GM23338 (cell line): ENCODE results near the gene AP1M2. TPM values are rescaled to one million over a fixed set of nuclear protein-coding genes. Genes with fewer than 3 reads are reported as not detected.

ENCODE experiments used
- ATAC-seq: fragments of 200-7000 bp; cut with Tn5 transposase; 3 replicates; pipeline ENCODE4 v1.9.1; 2020
- DNase-seq: peaks from one replicate; pipeline ENCODE4 v3.0.0-alpha.2; 2015; ENCODE audit warnings: low spot score
- H2AFZ ChIP-seq: fragments of 200-600 bp; sonication (generic); 2 replicates; pipeline ENCODE4 v1.8.0; 2016; ENCODE audit warnings: antibody characterized with exemption, mild to moderate bottlenecking, moderate library complexity
- H3F3A ChIP-seq: fragments of 200-600 bp; sonication (generic); replicated peaks from 2 replicates; pipeline ENCODE4 v1.8.0; 2017; ENCODE audit warnings: antibody characterized with exemption, mixed run types, low read depth
- H3K27ac ChIP-seq: fragments of 200-600 bp; sonication (generic); 2 replicates; pipeline ENCODE4 v1.6.1; 2016; ENCODE audit warnings: low read depth
- H3K27me3 ChIP-seq: fragments of 200-600 bp; sonication (generic); 2 replicates; pipeline ENCODE4 v1.8.0; 2016; ENCODE audit warnings: mild to moderate bottlenecking, mixed run types, moderate library complexity; ENCODE audit not compliant: insufficient read depth
- H3K36me3 ChIP-seq: fragments of 200-600 bp; sonication (generic); 2 replicates; pipeline ENCODE4 v1.8.0; 2016; ENCODE audit warnings: mild to moderate bottlenecking; ENCODE audit not compliant: insufficient read depth
- H3K4me1 ChIP-seq: fragments of 200-600 bp; sonication (generic); 2 replicates; pipeline ENCODE4 v1.8.0; 2016; ENCODE audit warnings: mild to moderate bottlenecking, moderate library complexity; ENCODE audit not compliant: insufficient read depth
- H3K4me2 ChIP-seq: fragments of 200-600 bp; sonication (generic); 2 replicates; pipeline ENCODE4 v1.7.1; 2017; ENCODE audit warnings: mixed run types
- H3K4me3 ChIP-seq: fragments of 200-600 bp; sonication (generic); 2 replicates; pipeline ENCODE4 v1.6.1; 2016; ENCODE audit warnings: mixed run types
- H3K79me2 ChIP-seq: fragments of 200-600 bp; sonication (generic); replicated peaks from 2 replicates; pipeline ENCODE4 v1.8.0; 2017; ENCODE audit warnings: mild to moderate bottlenecking; ENCODE audit not compliant: insufficient read depth
- H3K9me2 ChIP-seq: fragments of 200-600 bp; sonication (generic); 2 replicates; pipeline ENCODE4 v1.8.0; 2017; ENCODE audit not compliant: insufficient read depth
- H4K20me1 ChIP-seq: fragments of 200-600 bp; sonication (generic); replicated peaks from 2 replicates; pipeline ENCODE4 v1.8.0; 2017; ENCODE audit warnings: mild to moderate bottlenecking; ENCODE audit not compliant: insufficient read depth
- H3K27ac Mint-ChIP-seq: 2 replicates; pipeline ENCODE4 v1.8.0; 2020; ENCODE audit warnings: inconsistent platforms, mild to moderate bottlenecking, moderate library complexity, mixed read lengths
- H3K27me3 Mint-ChIP-seq: 3 replicates; pipeline ENCODE4 v1.8.0; 2022; ENCODE audit warnings: low read depth, mild to moderate bottlenecking, moderate library complexity, mixed read lengths, inconsistent platforms; ENCODE audit not compliant: insufficient read depth, poor library complexity
- H3K36me3 Mint-ChIP-seq: 3 replicates; pipeline ENCODE4 v1.8.0; 2021; ENCODE audit warnings: low read depth, mild to moderate bottlenecking, inconsistent platforms, moderate library complexity, mixed read lengths
- H3K4me1 Mint-ChIP-seq: 3 replicates; pipeline ENCODE4 v1.8.0; 2020; ENCODE audit warnings: mild to moderate bottlenecking, inconsistent platforms, mixed read lengths
- H3K4me3 Mint-ChIP-seq: 3 replicates; pipeline ENCODE4 v1.8.0; 2021; ENCODE audit warnings: moderate library complexity, mild to moderate bottlenecking, inconsistent platforms, mixed read lengths
- H3K9me3 Mint-ChIP-seq: 3 replicates; pipeline ENCODE4 v1.8.0; 2020; ENCODE audit warnings: moderate library complexity, mild to moderate bottlenecking, inconsistent platforms, mixed read lengths
- EZH2 ChIP-seq: fragments of 200-600 bp; sonication (generic); IDR thresholded peaks from one replicate; pipeline ENCODE4 v1.8.0; 2017; ENCODE audit warnings: antibody characterized with exemption, mild to moderate bottlenecking, low read depth; ENCODE audit not compliant: unreplicated experiment
- EZH2phosphoT487 ChIP-seq: fragments of 200-600 bp; sonication (generic); IDR thresholded peaks from one replicate; pipeline ENCODE4 v1.8.1; 2018; ENCODE audit warnings: antibody characterized with exemption; ENCODE audit not compliant: unreplicated experiment
- JUNB ChIP-seq: IDR thresholded peaks from one replicate; pipeline ENCODE4 v1.6.1; 2016; ENCODE audit warnings: antibody characterized with exemption; ENCODE audit not compliant: unreplicated experiment
- NANOG ChIP-seq: IDR thresholded peaks from 2 replicates; pipeline ENCODE4 v1.6.1; 2016; ENCODE audit warnings: antibody characterized with exemption, borderline replicate concordance
- POLR2AphosphoS5 ChIP-seq: IDR thresholded peaks from 2 replicates; pipeline ENCODE4 v1.6.1; 2016; ENCODE audit warnings: antibody characterized with exemption, low read depth
- STAT1 ChIP-seq: IDR thresholded peaks from one replicate; pipeline ENCODE4 v1.6.1; 2016; ENCODE audit warnings: antibody characterized with exemption; ENCODE audit not compliant: unreplicated experiment
- ZNF114 ChIP-seq: fragments of 250-450 bp; sonication (Bioruptor Pico); IDR thresholded peaks from 2 replicates; pipeline ENCODE4 v1.5.0; 2020; ENCODE audit warnings: mild to moderate bottlenecking, moderate library complexity
- ZNF331 ChIP-seq: fragments of 250-450 bp; sonication (Bioruptor Pico); IDR thresholded peaks from 2 replicates; pipeline ENCODE4 v1.5.0; 2020; ENCODE audit warnings: low read depth, mild to moderate bottlenecking, moderate library complexity
- polyA plus RNA-seq: library from polyadenylated mRNA; unstranded; fragments of >200 nt; fragmentation: Nextera tagmentation; extraction: Ambion mirVana; gene quantifications from 2 replicates; pipeline ENCODE4 v1.2.1, GENCODE V29; 2016
- total RNA-seq: library from RNA; depleted of rRNA; stranded (reverse); fragments of >200 nt; shearing (Covaris generic); gene quantifications from 2 replicates; pipeline ENCODE4 v1.2.3, GENCODE V29; 2014
- TF ChIP-seq, protein P1 (sequence below): IDR thresholded peaks from 2 replicates; pipeline ENCODE4 v1.6.1; 2016; ENCODE audit warnings: antibody characterized with exemption
- TF ChIP-seq, protein P2 (sequence below): IDR thresholded peaks from one replicate; pipeline ENCODE4 v1.6.1; 2018; ENCODE audit warnings: antibody characterized with exemption; ENCODE audit not compliant: unreplicated experiment
- TF ChIP-seq, protein P3 (sequence below): fragments of 250-450 bp; sonication (Bioruptor Pico); IDR thresholded peaks from 2 replicates; pipeline ENCODE4 v1.5.0; 2020; ENCODE audit warnings: mild to moderate bottlenecking, moderate library complexity

The AP1M2 gene
- total and polyA plus RNA-seq, 2 experiments from 2014 or later: 128 to 165 TPM

DNA sequence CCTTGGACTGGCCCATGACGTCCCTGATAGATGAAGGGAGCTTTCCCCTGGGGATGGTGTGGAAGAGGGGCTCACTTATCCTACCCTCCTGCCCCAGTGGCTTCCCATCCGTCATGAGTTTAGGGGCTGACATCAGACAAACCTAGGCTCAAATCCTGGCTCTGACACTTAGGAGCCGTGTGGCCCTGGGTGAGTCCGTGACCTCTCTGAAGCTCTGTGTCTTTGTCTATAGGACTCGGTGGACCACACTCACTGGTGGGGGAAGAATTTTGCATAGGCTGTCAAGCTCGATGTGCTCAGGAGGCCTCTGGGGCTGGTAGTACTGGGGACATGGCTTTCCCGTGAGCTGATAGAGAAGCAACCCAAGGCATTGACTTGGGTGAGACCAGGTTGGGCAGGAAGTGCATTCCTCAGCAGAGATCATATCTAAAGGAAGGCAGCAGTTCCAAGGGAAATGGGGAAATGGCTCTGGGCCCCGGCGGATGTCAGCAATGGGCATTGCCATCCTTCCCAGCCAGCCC is 17.4 kb upstream of the AP1M2 start:
- Histone ChIP-seq H2AFZ (no peak overlapping the region), H3K9me2 (no peaks in the 10 kb centered on the region), H3K4me1 (peaks cover 12% of the 10 kb centered on the region), H3K36me3 (no peaks in the 10 kb centered on the region), H3F3A (peaks cover 19% of the 10 kb centered on the region; the same call in 1 of the 2 replicates), H3K4me3 (no peak overlapping the region), H4K20me1 (no peaks in the 10 kb centered on the region), H3K27ac (0 out of 2 replicates have a peak overlapping the region, but pooled peaks have one; percentile 59), H3K79me2 (peaks cover 13% of the 10 kb centered on the region), H3K4me2 (no peak overlapping the region), H3K27me3 (no peaks in the 10 kb centered on the region)
- H3K27me3 Mint-ChIP-seq: peaks cover 2% of the 10 kb centered on the region
- TF ChIP-seq JUNB: no peak
- TF ChIP-seq NANOG: no peak
- TF ChIP-seq, protein P1, sequence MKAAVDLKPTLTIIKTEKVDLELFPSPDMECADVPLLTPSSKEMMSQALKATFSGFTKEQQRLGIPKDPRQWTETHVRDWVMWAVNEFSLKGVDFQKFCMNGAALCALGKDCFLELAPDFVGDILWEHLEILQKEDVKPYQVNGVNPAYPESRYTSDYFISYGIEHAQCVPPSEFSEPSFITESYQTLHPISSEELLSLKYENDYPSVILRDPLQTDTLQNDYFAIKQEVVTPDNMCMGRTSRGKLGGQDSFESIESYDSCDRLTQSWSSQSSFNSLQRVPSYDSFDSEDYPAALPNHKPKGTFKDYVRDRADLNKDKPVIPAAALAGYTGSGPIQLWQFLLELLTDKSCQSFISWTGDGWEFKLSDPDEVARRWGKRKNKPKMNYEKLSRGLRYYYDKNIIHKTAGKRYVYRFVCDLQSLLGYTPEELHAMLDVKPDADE: no peak
- no peak for TF ChIP-seq ZNF331 (CRISPR knock-in tag)
- no peak for TF ChIP-seq EZH2
- TF ChIP-seq POLR2AphosphoS5: no peak
- TF ChIP-seq, protein P2, sequence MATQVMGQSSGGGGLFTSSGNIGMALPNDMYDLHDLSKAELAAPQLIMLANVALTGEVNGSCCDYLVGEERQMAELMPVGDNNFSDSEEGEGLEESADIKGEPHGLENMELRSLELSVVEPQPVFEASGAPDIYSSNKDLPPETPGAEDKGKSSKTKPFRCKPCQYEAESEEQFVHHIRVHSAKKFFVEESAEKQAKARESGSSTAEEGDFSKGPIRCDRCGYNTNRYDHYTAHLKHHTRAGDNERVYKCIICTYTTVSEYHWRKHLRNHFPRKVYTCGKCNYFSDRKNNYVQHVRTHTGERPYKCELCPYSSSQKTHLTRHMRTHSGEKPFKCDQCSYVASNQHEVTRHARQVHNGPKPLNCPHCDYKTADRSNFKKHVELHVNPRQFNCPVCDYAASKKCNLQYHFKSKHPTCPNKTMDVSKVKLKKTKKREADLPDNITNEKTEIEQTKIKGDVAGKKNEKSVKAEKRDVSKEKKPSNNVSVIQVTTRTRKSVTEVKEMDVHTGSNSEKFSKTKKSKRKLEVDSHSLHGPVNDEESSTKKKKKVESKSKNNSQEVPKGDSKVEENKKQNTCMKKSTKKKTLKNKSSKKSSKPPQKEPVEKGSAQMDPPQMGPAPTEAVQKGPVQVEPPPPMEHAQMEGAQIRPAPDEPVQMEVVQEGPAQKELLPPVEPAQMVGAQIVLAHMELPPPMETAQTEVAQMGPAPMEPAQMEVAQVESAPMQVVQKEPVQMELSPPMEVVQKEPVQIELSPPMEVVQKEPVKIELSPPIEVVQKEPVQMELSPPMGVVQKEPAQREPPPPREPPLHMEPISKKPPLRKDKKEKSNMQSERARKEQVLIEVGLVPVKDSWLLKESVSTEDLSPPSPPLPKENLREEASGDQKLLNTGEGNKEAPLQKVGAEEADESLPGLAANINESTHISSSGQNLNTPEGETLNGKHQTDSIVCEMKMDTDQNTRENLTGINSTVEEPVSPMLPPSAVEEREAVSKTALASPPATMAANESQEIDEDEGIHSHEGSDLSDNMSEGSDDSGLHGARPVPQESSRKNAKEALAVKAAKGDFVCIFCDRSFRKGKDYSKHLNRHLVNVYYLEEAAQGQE: no peak
- TF ChIP-seq, protein P3, sequence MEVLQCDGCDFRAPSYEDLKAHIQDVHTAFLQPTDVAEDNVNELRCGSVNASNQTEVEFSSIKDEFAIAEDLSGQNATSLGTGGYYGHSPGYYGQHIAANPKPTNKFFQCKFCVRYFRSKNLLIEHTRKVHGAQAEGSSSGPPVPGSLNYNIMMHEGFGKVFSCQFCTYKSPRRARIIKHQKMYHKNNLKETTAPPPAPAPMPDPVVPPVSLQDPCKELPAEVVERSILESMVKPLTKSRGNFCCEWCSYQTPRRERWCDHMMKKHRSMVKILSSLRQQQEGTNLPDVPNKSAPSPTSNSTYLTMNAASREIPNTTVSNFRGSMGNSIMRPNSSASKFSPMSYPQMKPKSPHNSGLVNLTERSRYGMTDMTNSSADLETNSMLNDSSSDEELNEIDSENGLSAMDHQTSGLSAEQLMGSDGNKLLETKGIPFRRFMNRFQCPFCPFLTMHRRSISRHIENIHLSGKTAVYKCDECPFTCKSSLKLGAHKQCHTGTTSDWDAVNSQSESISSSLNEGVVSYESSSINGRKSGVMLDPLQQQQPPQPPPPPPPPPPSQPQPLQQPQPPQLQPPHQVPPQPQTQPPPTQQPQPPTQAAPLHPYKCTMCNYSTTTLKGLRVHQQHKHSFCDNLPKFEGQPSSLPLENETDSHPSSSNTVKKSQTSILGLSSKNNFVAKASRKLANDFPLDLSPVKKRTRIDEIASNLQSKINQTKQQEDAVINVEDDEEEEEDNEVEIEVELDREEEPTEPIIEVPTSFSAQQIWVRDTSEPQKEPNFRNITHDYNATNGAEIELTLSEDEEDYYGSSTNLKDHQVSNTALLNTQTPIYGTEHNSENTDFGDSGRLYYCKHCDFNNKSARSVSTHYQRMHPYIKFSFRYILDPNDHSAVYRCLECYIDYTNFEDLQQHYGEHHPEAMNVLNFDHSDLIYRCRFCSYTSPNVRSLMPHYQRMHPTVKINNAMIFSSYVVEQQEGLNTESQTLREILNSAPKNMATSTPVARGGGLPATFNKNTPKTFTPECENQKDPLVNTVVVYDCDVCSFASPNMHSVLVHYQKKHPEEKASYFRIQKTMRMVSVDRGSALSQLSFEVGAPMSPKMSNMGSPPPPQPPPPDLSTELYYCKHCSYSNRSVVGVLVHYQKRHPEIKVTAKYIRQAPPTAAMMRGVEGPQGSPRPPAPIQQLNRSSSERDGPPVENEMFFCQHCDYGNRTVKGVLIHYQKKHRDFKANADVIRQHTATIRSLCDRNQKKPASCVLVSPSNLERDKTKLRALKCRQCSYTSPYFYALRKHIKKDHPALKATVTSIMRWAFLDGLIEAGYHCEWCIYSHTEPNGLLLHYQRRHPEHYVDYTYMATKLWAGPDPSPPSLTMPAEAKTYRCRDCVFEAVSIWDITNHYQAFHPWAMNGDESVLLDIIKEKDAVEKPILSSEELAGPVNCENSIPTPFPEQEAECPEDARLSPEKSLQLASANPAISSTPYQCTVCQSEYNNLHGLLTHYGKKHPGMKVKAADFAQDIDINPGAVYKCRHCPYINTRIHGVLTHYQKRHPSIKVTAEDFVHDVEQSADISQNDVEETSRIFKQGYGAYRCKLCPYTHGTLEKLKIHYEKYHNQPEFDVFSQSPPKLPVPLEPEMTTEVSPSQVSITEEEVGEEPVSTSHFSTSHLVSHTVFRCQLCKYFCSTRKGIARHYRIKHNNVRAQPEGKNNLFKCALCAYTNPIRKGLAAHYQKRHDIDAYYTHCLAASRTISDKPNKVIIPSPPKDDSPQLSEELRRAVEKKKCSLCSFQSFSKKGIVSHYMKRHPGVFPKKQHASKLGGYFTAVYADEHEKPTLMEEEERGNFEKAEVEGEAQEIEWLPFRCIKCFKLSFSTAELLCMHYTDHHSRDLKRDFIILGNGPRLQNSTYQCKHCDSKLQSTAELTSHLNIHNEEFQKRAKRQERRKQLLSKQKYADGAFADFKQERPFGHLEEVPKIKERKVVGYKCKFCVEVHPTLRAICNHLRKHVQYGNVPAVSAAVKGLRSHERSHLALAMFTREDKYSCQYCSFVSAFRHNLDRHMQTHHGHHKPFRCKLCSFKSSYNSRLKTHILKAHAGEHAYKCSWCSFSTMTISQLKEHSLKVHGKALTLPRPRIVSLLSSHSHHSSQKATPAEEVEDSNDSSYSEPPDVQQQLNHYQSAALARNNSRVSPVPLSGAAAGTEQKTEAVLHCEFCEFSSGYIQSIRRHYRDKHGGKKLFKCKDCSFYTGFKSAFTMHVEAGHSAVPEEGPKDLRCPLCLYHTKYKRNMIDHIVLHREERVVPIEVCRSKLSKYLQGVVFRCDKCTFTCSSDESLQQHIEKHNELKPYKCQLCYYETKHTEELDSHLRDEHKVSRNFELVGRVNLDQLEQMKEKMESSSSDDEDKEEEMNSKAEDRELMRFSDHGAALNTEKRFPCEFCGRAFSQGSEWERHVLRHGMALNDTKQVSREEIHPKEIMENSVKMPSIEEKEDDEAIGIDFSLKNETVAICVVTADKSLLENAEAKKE (CRISPR knock-in tag): no peak
- TF ChIP-seq ZNF114 (CRISPR knock-in tag): no peak
- no peak for TF ChIP-seq STAT1
- no peak for TF ChIP-seq EZH2phosphoT487
- H3K9me3 Mint-ChIP-seq: no peaks in the 10 kb centered on the region
- peak overlapping the region; percentile 39 for H3K27ac Mint-ChIP-seq
- no peak for DNase-seq
- H3K36me3 Mint-ChIP-seq: no peaks in the 10 kb centered on the region; the same call in 2 of the 3 replicates
- no peak for ATAC-seq
- H3K4me1 Mint-ChIP-seq: peaks cover 17% of the 10 kb centered on the region
- peak overlapping the region; percentile 29; the same call in 1 of the 3 replicates for H3K4me3 Mint-ChIP-seq
